Measurements from ENCODE around the gene TSSC4. TPM values are rescaled to one million over a fixed set of nuclear protein-coding genes. Genes with fewer than 3 reads are reported as not detected.

Gene TSSC4
- total and polyA plus RNA-seq, 2 of the 13 experiments (the other 11 are each of a cell fraction or from before 2014, with no cell fraction given) = 16.2 to 58.6 TPM

DNA sequence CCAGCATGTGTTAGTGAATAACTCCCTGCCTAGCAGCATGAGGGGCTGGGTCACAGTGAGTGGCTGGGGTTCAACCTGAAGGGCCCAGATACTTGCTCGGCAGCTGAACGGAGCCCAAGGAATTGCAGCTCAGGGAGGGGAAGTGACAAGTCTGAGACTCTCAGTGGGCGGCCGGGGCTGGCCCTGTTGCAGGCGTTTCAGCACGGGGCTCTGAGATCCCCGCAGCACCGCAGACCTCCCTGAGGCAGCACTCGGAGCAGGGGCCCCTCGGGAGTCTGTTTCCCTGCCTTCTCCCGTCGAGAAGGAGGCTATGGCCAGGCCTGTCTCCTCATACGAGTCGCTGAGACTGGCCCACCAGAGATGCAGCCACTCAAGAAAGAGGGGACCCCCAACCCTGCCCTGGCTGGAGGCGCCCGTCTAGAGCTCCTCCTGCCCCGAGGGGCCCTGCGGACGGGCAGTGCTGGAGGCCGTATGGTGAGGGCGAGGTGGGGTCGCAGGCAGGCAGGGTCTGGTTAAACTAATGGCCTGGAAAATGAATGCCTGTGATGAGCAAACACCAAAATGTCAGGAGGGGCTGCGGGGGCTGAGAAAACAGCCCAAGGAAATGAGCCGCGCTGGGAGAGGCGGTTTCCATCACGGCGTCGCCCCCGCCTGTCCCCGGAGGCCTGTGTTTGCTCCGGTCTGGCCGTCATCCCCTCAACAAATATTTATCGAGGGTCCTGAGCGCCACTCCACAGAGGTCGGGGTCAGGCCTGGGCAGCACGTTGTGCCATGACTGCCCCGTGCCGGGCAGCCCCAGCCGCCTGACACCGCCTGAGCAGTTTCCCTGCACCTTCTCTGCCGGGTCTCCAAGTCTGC, 9.3 kb downstream of the TSSC4 start (continued):
- TF ChIP-seq, protein P1, sequence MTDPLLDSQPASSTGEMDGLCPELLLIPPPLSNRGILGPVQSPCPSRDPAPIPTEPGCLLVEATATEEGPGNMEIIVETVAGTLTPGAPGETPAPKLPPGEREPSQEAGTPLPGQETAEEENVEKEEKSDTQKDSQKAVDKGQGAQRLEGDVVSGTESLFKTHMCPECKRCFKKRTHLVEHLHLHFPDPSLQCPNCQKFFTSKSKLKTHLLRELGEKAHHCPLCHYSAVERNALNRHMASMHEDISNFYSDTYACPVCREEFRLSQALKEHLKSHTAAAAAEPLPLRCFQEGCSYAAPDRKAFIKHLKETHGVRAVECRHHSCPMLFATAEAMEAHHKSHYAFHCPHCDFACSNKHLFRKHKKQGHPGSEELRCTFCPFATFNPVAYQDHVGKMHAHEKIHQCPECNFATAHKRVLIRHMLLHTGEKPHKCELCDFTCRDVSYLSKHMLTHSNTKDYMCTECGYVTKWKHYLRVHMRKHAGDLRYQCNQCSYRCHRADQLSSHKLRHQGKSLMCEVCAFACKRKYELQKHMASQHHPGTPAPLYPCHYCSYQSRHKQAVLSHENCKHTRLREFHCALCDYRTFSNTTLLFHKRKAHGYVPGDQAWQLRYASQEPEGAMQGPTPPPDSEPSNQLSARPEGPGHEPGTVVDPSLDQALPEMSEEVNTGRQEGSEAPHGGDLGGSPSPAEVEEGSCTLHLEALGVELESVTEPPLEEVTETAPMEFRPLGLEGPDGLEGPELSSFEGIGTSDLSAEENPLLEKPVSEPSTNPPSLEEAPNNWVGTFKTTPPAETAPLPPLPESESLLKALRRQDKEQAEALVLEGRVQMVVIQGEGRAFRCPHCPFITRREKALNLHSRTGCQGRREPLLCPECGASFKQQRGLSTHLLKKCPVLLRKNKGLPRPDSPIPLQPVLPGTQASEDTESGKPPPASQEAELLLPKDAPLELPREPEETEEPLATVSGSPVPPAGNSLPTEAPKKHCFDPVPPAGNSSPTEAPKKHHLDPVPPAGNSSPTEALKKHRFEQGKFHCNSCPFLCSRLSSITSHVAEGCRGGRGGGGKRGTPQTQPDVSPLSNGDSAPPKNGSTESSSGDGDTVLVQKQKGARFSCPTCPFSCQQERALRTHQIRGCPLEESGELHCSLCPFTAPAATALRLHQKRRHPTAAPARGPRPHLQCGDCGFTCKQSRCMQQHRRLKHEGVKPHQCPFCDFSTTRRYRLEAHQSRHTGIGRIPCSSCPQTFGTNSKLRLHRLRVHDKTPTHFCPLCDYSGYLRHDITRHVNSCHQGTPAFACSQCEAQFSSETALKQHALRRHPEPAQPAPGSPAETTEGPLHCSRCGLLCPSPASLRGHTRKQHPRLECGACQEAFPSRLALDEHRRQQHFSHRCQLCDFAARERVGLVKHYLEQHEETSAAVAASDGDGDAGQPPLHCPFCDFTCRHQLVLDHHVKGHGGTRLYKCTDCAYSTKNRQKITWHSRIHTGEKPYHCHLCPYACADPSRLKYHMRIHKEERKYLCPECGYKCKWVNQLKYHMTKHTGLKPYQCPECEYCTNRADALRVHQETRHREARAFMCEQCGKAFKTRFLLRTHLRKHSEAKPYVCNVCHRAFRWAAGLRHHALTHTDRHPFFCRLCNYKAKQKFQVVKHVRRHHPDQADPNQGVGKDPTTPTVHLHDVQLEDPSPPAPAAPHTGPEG (CRISPR knock-in tag; IDR thresholded peaks at IDR 0.05) = no peak
- TF ChIP-seq, protein P2, sequence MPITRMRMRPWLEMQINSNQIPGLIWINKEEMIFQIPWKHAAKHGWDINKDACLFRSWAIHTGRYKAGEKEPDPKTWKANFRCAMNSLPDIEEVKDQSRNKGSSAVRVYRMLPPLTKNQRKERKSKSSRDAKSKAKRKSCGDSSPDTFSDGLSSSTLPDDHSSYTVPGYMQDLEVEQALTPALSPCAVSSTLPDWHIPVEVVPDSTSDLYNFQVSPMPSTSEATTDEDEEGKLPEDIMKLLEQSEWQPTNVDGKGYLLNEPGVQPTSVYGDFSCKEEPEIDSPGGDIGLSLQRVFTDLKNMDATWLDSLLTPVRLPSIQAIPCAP (CRISPR knock-in tag; IDR thresholded peaks at IDR 0.05; ENCODE audit: low read depth) = no peak
- TF ChIP-seq MEIS2 (CRISPR knock-in tag; IDR thresholded peaks at IDR 0.05) (peak; percentile 71; the same call in 1 of the 2 replicates), CREB1 (IDR thresholded peaks at IDR 0.05) (no peak), CREB1 (CRISPR knock-in tag; IDR thresholded peaks at IDR 0.05) (no peak), FOXP1 (IDR thresholded peaks at IDR 0.05) (no peak), FOXP1 (CRISPR knock-in tag; IDR thresholded peaks at IDR 0.05) (peak; percentile 41; the same call in 1 of the 2 replicates), ZNF557 (CRISPR knock-in tag; IDR thresholded peaks at IDR 0.05) (no peak), NR3C1 (CRISPR knock-in tag; IDR thresholded peaks at IDR 0.05) (no peak), ARID2 (CRISPR knock-in tag; IDR thresholded peaks at IDR 0.05; ENCODE audit: borderline replicate concordance) (no peak), ZBTB34 (CRISPR knock-in tag; IDR thresholded peaks at IDR 0.05) (0 out of 2 replicates have a peak, but pooled peaks have one; percentile 70), PHF8 (CRISPR knock-in tag; IDR thresholded peaks at IDR 0.05) (peak; percentile 29; the same call in 1 of the 2 replicates), SOX13 (IDR thresholded peaks at IDR 0.05) (no peak), SOX13 (CRISPR knock-in tag; conservative IDR thresholded peaks at IDR 0.05 in 1 of 2, IDR thresholded peaks at IDR 0.05 in 1 of 2) (peak in 1 of 2 experiments; percentile 64; a peak in 2 of 4 replicates)
- TF ChIP-seq, protein P3, sequence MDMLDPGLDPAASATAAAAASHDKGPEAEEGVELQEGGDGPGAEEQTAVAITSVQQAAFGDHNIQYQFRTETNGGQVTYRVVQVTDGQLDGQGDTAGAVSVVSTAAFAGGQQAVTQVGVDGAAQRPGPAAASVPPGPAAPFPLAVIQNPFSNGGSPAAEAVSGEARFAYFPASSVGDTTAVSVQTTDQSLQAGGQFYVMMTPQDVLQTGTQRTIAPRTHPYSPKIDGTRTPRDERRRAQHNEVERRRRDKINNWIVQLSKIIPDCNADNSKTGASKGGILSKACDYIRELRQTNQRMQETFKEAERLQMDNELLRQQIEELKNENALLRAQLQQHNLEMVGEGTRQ (IDR thresholded peaks at IDR 0.05; ENCODE audit: low read depth, low read length) = no peak
- TF ChIP-seq, protein P3 (CRISPR knock-in tag; IDR thresholded peaks at IDR 0.05; ENCODE audit: borderline replicate concordance) = no peak
- TF ChIP-seq, protein P4, sequence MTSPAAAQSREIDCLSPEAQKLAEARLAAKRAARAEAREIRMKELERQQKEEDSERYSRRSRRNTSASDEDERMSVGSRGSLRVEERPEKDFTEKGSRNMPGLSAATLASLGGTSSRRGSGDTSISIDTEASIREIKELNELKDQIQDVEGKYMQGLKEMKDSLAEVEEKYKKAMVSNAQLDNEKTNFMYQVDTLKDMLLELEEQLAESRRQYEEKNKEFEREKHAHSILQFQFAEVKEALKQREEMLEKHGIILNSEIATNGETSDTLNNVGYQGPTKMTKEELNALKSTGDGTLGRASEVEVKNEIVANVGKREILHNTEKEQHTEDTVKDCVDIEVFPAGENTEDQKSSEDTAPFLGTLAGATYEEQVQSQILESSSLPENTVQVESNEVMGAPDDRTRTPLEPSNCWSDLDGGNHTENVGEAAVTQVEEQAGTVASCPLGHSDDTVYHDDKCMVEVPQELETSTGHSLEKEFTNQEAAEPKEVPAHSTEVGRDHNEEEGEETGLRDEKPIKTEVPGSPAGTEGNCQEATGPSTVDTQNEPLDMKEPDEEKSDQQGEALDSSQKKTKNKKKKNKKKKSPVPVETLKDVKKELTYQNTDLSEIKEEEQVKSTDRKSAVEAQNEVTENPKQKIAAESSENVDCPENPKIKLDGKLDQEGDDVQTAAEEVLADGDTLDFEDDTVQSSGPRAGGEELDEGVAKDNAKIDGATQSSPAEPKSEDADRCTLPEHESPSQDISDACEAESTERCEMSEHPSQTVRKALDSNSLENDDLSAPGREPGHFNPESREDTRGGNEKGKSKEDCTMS (CRISPR knock-in tag; conservative IDR thresholded peaks at IDR 0.05) = no peak

Measured in HepG2 (cell line).